NCI-H146 (cell line): ENCODE measurements around the gene CAPN7.

ENCODE experiments used
- DNase-seq: peaks from one replicate; lab custom pipeline; 2025; lab: John Stamatoyannopoulos, UW

Gene CAPN7

GRCh38 chr3:15246186-15246585 is 40.1 kb downstream of the CAPN7 start:
- peak; percentile 22 for DNase-seq

GRCh38 chr3:15253023-15253697 is 47.1 kb downstream of the CAPN7 start:
- DNase-seq, result no peak

GRCh38 chr3:15255215-15255614 is 49.2 kb downstream of the CAPN7 start:
- DNase-seq, result no peak

- DNase-seq, result no peak
Observed at GRCh38 chr3:15256861-15257341, 50.9 kb downstream of the CAPN7 start.

- DNase-seq, result no peak
Observed at GRCh38 chr3:15258720-15259119, 52.7 kb downstream of the CAPN7 start.

- DNase-seq, result no peak
Observed at GRCh38 chr3:15260531-15260930, 54.5 kb downstream of the CAPN7 start.

GRCh38 chr3:15261274-15261673 is 55.2 kb downstream of the CAPN7 start:
- DNase-seq, result no peak

- DNase-seq, result no peak
Observed at GRCh38 chr3:15262021-15262420, 56.0 kb downstream of the CAPN7 start.

GRCh38 chr3:15263120-15263519 is 57.1 kb downstream of the CAPN7 start:
- no peak for DNase-seq

- DNase-seq, result no peak
Observed at GRCh38 chr3:15263926-15264325, 57.9 kb downstream of the CAPN7 start.

- no peak for DNase-seq
Observed at GRCh38 chr3:15264486-15264885, 58.4 kb downstream of the CAPN7 start.

GRCh38 chr3:15265655-15266509 is 59.8 kb downstream of the CAPN7 start:
- DNase-seq, result no peak

- DNase-seq, result no peak
Observed at GRCh38 chr3:15266510-15267376, 60.7 kb downstream of the CAPN7 start.

GRCh38 chr3:15267502-15267901 is 61.5 kb downstream of the CAPN7 start:
- DNase-seq, result no peak

- peak; percentile 56 for DNase-seq
Observed at GRCh38 chr3:15268033-15268631, 62.1 kb downstream of the CAPN7 start.

GRCh38 chr3:15269091-15269989 is 63.3 kb downstream of the CAPN7 start:
- DNase-seq, result no peak

- no peak for DNase-seq
Observed at GRCh38 chr3:15271030-15271429, 65.0 kb downstream of the CAPN7 start.

GRCh38 chr3:15271785-15272381 is 65.8 kb downstream of the CAPN7 start:
- no peak for DNase-seq

- no peak for DNase-seq
Observed at GRCh38 chr3:15272426-15273196, 66.6 kb downstream of the CAPN7 start.

- no peak for DNase-seq
Observed at GRCh38 chr3:15273227-15273626, 67.2 kb downstream of the CAPN7 start.
